ENCODE measurements around the gene MS4A15. TPM values are rescaled to one million over a fixed set of nuclear protein-coding genes. Genes with fewer than 3 reads are reported as not detected.
"Not testable (repeated sequence)": the region's sequence is repeated elsewhere in the genome, so short reads cannot be mapped to it uniquely, and the experiment has no call there.

The MS4A15 gene
- not detected in 2 replicates for total RNA-seq
- long read RNA-seq, result 0 reads

GRCh38 chr11:60756307-60757032 is at the start of gene MS4A15:
Gene MS4A15 (plus strand): TSS chr11:60756867. CDS start chr11:60763734, 6,867 bp downstream.
- TF ChIP-seq, protein P1, sequence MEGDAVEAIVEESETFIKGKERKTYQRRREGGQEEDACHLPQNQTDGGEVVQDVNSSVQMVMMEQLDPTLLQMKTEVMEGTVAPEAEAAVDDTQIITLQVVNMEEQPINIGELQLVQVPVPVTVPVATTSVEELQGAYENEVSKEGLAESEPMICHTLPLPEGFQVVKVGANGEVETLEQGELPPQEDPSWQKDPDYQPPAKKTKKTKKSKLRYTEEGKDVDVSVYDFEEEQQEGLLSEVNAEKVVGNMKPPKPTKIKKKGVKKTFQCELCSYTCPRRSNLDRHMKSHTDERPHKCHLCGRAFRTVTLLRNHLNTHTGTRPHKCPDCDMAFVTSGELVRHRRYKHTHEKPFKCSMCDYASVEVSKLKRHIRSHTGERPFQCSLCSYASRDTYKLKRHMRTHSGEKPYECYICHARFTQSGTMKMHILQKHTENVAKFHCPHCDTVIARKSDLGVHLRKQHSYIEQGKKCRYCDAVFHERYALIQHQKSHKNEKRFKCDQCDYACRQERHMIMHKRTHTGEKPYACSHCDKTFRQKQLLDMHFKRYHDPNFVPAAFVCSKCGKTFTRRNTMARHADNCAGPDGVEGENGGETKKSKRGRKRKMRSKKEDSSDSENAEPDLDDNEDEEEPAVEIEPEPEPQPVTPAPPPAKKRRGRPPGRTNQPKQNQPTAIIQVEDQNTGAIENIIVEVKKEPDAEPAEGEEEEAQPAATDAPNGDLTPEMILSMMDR (IDR thresholded peaks at IDR 0.05; ENCODE audit: unreplicated experiment), result peak; percentile 61
- H3K36me3 Mint-ChIP-seq (ENCODE audit: insufficient read depth), result no peaks in the 10 kb centered on the region
- H3K4me1 Mint-ChIP-seq (ENCODE audit: low read depth), result peaks cover 5% of the 10 kb centered on the region
- no peak within 1 kb of the TSS for H3K4me3 Mint-ChIP-seq (ENCODE audit: low read depth)
- DNase-seq (ENCODE audit: low spot score, unreplicated experiment), result no peak
- peaks cover 17% of the 10 kb centered on the region for H3K27me3 Mint-ChIP-seq
- peaks cover 3% of the 10 kb centered on the region for H3K9me3 Mint-ChIP-seq (ENCODE audit: low read depth)
- no peak within 1 kb of the TSS for H3K27ac Mint-ChIP-seq

DNA sequence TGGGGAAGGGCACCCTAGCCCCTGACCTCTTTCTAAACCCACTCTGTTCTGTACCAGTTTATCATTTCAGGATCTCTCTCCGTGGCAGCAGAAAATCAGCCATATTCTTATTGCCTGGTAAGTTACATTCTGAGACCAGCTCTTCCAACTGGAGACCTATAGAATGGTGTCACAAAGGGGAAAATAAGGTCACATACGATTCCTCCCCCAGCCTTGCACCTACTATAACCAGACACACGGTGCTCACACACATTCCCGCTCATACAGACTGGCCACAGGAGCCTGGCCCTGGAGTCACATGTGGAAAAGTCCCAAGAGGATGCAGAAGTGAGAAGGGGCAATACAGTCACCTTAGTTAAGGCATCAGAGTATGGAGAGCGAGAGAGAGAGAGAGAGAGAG is 49.7 kb upstream of the MS4A15 start:
- TF ChIP-seq, protein P1 (IDR thresholded peaks at IDR 0.05; ENCODE audit: unreplicated experiment), result no peak
- Mint-ChIP-seq H3K27ac (no peak overlapping the region), H3K4me1 (ENCODE audit: low read depth) (no peaks in the 10 kb centered on the region), H3K27me3 (no peaks in the 10 kb centered on the region), H3K4me3 (ENCODE audit: low read depth) (no peak overlapping the region), H3K36me3 (ENCODE audit: insufficient read depth) (no peaks in the 10 kb centered on the region), H3K9me3 (ENCODE audit: low read depth) (no peaks in the 10 kb centered on the region)
- no peak for DNase-seq (ENCODE audit: low spot score, unreplicated experiment)

DNA sequence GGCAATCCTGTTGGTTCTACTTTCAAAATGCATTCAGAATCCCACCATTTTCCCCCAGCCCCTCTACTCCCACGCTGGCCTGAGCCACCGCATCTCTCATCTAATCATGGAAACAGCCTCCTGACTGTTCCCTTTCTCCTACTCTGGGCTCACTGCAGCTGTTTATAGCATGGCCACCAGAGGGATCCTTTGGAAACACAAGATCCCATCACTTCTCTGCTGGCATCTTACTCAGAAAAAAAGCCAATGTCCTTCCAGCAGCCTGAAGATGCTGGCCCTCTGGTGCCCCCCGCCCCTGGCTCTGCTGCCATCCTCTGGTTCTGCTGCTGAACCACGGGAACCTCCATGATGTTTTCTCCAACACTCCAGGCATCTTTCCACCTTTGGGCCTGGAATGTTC is 46.2 kb upstream of the MS4A15 start:
- Mint-ChIP-seq H3K4me3 (ENCODE audit: low read depth) (no peak overlapping the region), H3K9me3 (ENCODE audit: low read depth) (no peaks in the 10 kb centered on the region), H3K4me1 (ENCODE audit: low read depth) (peaks cover 2% of the 10 kb centered on the region), H3K27me3 (no peaks in the 10 kb centered on the region), H3K36me3 (ENCODE audit: insufficient read depth) (no peaks in the 10 kb centered on the region), H3K27ac (no peak overlapping the region)
- TF ChIP-seq, protein P1 (IDR thresholded peaks at IDR 0.05; ENCODE audit: unreplicated experiment), result no peak
- no peak for DNase-seq (ENCODE audit: low spot score, unreplicated experiment)

GRCh38 chr11:60711276-60711675 is 45.4 kb upstream of the MS4A15 start:
- TF ChIP-seq, protein P1 (IDR thresholded peaks at IDR 0.05; ENCODE audit: unreplicated experiment), result no peak
- Mint-ChIP-seq H3K9me3 (ENCODE audit: low read depth) (no peaks in the 10 kb centered on the region), H3K36me3 (ENCODE audit: insufficient read depth) (no peaks in the 10 kb centered on the region), H3K27me3 (peaks cover 3% of the 10 kb centered on the region), H3K4me3 (ENCODE audit: low read depth) (no peak overlapping the region), H3K4me1 (ENCODE audit: low read depth) (peaks cover 2% of the 10 kb centered on the region), H3K27ac (peak overlapping the region; percentile 29)
- DNase-seq (ENCODE audit: low spot score, unreplicated experiment), result no peak

- H3K27ac Mint-ChIP-seq; H3K4me3 Mint-ChIP-seq (ENCODE audit: low read depth); H3K27me3 Mint-ChIP-seq; H3K36me3 Mint-ChIP-seq (ENCODE audit: insufficient read depth); H3K9me3 Mint-ChIP-seq (ENCODE audit: low read depth); H3K4me1 Mint-ChIP-seq (ENCODE audit: low read depth); DNase-seq (ENCODE audit: low spot score, unreplicated experiment): not testable (repeated sequence)
Measured at GRCh38 chr11:60713423-60713822, 43.2 kb upstream of the MS4A15 start.

- Mint-ChIP-seq H3K4me3 (ENCODE audit: low read depth) (no peak overlapping the region), H3K27me3 (peaks cover 13% of the 10 kb centered on the region), H3K27ac (no peak overlapping the region), H3K36me3 (ENCODE audit: insufficient read depth) (no peaks in the 10 kb centered on the region), H3K4me1 (ENCODE audit: low read depth) (no peaks in the 10 kb centered on the region), H3K9me3 (ENCODE audit: low read depth) (no peaks in the 10 kb centered on the region)
- TF ChIP-seq, protein P1 (IDR thresholded peaks at IDR 0.05; ENCODE audit: unreplicated experiment), result no peak
- no peak for DNase-seq (ENCODE audit: low spot score, unreplicated experiment)
Measured at GRCh38 chr11:60717956-60718355, 38.7 kb upstream of the MS4A15 start.
